GM19025 (cell line): ENCODE results near the gene TAF11L14.

Source experiments
- ATAC-seq: cut with Tn5 transposase; IDR thresholded peaks from one replicate; pipeline ENCODE4 v1.9.1; 2021; ENCODE audit warnings: mild to moderate bottlenecking, low read depth, moderate library complexity; ENCODE audit not compliant: unreplicated experiment

The TAF11L14 gene

DNA sequence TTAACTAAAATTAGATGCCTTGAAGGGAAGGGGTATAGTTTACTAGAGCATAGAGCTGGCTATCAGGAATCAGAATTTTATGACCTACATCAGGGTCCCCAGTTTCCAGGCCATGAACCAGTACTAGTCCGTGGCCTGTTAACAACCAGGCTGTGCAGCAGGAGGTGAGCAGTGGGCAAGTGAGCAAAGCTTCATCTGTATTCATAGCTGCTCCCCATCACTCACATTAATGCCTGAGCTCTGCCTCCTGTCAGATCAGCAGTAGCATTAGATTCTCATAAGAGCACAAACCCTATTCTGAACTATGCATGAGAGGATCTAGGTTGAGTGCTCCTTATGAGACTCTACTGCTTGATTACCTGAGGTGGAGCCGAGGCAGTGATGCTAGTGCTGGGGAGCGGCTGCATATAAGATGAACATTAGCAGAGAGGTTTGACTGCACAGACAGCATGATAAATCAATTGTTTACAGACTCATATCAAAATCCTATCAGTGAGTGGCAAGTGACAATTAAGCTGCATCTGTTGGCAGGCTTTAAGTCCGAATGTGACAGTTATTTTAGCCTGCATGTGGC, 44.6 kb downstream of the TAF11L14 start:
- no peak for ATAC-seq

DNA sequence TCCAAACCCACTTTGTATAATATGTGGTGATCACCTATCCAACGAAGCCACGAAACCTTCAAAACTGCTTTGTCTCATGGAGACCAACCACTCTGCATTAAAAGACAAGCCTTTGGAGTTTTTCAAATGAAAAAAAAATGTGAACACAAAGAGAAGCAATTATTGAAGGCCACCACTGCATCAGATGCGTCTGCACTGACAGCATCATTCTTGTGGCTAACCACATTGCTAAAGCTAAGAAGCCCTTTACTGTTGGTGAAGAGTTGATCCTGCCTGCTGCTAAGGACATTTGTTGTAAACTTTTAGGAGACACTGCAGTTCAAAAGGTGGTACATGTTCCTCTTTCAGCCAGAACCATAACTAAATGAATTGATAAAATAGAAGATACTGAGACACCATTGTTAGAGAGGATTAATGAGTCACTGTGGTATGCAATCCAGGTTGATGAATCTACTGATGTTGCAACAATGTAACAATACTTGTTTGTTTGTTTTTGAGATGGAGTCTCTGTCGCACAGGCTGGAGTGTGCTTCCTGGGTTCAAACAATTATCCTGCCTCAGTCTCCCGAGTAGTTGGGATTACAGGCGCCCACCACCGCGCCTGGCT, 45.4 kb downstream of the TAF11L14 start:
- ATAC-seq, result no peak

DNA sequence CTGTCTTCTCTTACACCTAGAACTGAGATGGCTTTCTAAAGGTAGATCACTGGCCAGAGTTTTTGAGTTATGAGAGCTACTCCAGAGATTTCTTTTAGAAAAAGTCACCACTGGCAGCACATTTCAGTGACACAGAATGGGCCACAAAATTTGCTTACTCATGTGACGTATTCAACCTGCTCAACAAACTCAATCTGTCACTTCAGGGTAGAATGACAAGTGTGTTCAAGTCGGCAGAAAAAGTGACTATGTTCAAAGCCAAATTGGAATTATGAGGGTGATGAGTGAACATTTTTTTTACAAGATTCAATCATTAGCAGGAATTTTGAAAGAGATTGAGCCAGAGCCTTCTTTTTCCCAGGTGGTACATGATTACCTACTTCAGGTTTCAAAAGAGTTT, 46.5 kb downstream of the TAF11L14 start:
- ATAC-seq, result no peak
